AG04449 (cell line): ENCODE results near the gene PDE2A.

Experiments
- CTCF ChIA-PET: fragments of 350-600 bp; formaldehyde crosslinking; extraction: SDS; loops from one replicate; lab custom pipeline; 2021; ENCODE audit warnings: antibody characterized with exemption; lab: Yijun Ruan, JAX
- POLR2A ChIA-PET: fragments of 400-600, 350-600 bp; formaldehyde crosslinking; extraction: SDS; loops from one replicate; lab custom pipeline; 2020; ENCODE audit warnings: antibody characterized with exemption, inconsistent platforms; lab: Yijun Ruan, JAX
- DNase-seq: peaks from one replicate; pipeline ENCODE4 v3.0.0-alpha.2; 2010; ENCODE audit warnings: low read depth, low spot score
- H3K4me3 ChIP-seq: 2 replicates; pipeline ENCODE4 v1.5.1; 2011; ENCODE audit warnings: low read depth, mild to moderate bottlenecking, control low read depth, low read length
- TF ChIP-seq, protein P1 (sequence below): IDR thresholded peaks from one replicate; pipeline ENCODE4 v1.5.1; 2011; ENCODE audit warnings: mild to moderate bottlenecking, moderate library complexity, low read length, control low read depth, inconsistent platforms; ENCODE audit not compliant: insufficient read depth; ENCODE audit errors: missing control alignments

PDE2A gene

GRCh38 chr11:72583616-72584292, 90.5 kb downstream of the PDE2A start:
- ChIA-PET CTCF (interaction anchor here (1.0 to 9.8 kb wide), 12 partner anchors 9 to 138 kb away, joined by 3 to 116 read pairs (median 34); no protein-coding TSS in a partner anchor), POLR2A (no interaction called here)
- no peak for DNase-seq
- TF ChIP-seq, protein P1, sequence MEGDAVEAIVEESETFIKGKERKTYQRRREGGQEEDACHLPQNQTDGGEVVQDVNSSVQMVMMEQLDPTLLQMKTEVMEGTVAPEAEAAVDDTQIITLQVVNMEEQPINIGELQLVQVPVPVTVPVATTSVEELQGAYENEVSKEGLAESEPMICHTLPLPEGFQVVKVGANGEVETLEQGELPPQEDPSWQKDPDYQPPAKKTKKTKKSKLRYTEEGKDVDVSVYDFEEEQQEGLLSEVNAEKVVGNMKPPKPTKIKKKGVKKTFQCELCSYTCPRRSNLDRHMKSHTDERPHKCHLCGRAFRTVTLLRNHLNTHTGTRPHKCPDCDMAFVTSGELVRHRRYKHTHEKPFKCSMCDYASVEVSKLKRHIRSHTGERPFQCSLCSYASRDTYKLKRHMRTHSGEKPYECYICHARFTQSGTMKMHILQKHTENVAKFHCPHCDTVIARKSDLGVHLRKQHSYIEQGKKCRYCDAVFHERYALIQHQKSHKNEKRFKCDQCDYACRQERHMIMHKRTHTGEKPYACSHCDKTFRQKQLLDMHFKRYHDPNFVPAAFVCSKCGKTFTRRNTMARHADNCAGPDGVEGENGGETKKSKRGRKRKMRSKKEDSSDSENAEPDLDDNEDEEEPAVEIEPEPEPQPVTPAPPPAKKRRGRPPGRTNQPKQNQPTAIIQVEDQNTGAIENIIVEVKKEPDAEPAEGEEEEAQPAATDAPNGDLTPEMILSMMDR: no peak
- H3K4me3 ChIP-seq: no peak overlapping the region

- ChIA-PET POLR2A (no interaction called here), CTCF (interaction anchor here (1.0 to 7.8 kb wide), 3 partner anchors 8 to 112 kb away, joined by 3 to 88 read pairs (median 55); no protein-coding TSS in a partner anchor)
- TF ChIP-seq, protein P1: no peak
- H3K4me3 ChIP-seq: no peak overlapping the region
- DNase-seq: no peak
Measured at GRCh38 chr11:72583177-72583553, 91.1 kb downstream of the PDE2A start.

DNA sequence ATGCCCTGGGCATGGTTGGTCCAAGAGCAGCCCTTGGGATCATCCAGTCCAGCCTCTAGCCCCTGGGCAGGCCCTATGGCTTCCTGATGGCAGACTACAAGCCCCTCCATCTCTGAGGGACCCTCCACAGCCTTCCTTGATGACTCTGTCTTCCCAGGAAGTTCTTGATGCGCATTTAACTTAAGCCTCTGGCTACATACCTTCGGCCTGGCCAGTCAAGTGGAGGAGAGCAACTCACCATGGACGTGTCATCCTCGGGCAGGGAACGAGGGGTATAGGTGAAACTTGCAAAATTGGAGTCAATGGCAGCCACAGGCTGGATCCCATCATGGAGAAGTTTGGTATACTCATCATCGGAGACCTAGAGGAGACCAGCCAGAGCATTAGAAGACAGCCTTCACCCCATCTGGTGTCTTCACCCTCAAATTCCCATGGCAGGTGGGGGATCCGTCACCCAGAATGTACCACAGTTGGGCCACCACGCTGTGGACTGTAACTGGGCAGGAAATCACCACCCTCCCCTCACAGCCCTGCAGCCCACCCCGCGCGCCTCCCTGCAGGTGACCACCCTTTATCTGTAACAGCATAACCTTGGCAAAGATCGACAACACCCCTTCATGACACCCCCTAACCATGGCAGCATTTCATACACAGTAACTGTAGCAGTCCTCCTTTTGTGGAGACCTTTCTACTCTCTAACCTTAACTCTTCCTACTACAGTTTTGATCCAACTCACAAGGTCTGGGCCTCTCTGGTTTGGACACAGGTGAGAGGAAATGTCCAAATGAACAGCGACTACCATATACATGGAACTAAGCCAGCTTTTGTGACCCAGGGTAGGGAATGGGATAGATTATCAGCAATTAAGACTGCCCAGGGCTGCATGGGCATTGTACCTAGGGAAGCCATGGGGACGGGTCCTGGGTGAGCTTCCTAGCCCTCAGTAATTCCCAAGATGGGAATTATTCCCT, 91.7 kb downstream of the PDE2A start:
- DNase-seq: no peak
- POLR2A ChIA-PET: no interaction called here
- H3K4me3 ChIP-seq: no peak overlapping the region
- TF ChIP-seq, protein P1: no peak
- CTCF ChIA-PET: interaction anchor here (1.0 to 7.8 kb wide), 4 partner anchors 8 to 111 kb away, joined by 3 to 88 read pairs (median 30); no protein-coding TSS in a partner anchor

DNA sequence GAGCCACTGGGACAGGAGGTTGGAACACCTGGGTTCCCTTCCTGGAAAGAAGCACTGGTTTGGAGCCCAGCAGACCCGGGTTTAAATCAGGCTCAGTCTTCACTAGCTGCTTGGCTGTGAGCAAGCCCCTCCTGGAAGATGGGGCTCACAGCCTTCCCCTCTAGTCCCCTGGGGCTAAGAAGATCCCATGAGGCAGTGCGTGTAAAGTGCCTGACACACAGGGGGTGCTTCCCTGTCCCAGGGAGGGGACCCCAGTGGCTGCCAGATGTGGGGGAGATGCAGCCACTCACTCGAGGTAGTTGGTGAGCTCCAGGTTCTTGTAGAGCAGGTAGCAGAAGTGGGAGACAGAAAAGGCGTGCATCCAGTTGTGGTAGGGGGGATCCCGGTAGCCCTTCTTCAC, 93.2 kb downstream of the PDE2A start:
- CTCF ChIA-PET: no interaction called here
- no peak overlapping the region for H3K4me3 ChIP-seq
- TF ChIP-seq, protein P1: no peak
- DNase-seq: no peak
- POLR2A ChIA-PET: no interaction called here

GRCh38 chr11:72580642-72580950, 93.6 kb downstream of the PDE2A start:
- ChIA-PET POLR2A (no interaction called here), CTCF (no interaction called here)
- TF ChIP-seq, protein P1: no peak
- DNase-seq: no peak
- H3K4me3 ChIP-seq: no peak overlapping the region
